HEK293 (cell line): Measurements from ENCODE around the gene PPP1R9B.

Source experiments
- BCL11B ChIP-seq: fragments of 450-650 bp; formaldehyde crosslinking; IDR thresholded peaks from 2 replicates; pipeline ENCODE4 v1.5.1; 2016; ENCODE audit warnings: low read depth, missing biosample characterization, missing genetic modification characterization
- GLIS2 ChIP-seq: fragments of 450-650 bp; formaldehyde crosslinking; IDR thresholded peaks from 2 replicates; pipeline ENCODE4 v1.5.1; 2016; ENCODE audit warnings: missing biosample characterization, missing genetic modification characterization
- PATZ1 ChIP-seq: fragments of 450-650 bp; formaldehyde crosslinking; IDR thresholded peaks from 2 replicates; pipeline ENCODE4 v1.5.1; 2016; ENCODE audit warnings: missing biosample characterization, missing genetic modification characterization
- PRDM10 ChIP-seq: fragments of 450-650 bp; formaldehyde crosslinking; IDR thresholded peaks from 2 replicates; pipeline ENCODE4 v1.5.1; 2016; ENCODE audit warnings: missing biosample characterization, missing genetic modification characterization
- SCRT2 ChIP-seq: fragments of 450-650 bp; formaldehyde crosslinking; IDR thresholded peaks from 2 replicates; pipeline ENCODE4 v1.5.1; 2016; ENCODE audit warnings: missing biosample characterization, missing genetic modification characterization
- WT1 ChIP-seq: fragments of 450-650 bp; formaldehyde crosslinking; IDR thresholded peaks from 2 replicates; pipeline ENCODE4 v1.5.1; 2016; ENCODE audit warnings: missing biosample characterization, missing genetic modification characterization
- ZBTB6 ChIP-seq: fragments of 450-650 bp; formaldehyde crosslinking; IDR thresholded peaks from 2 replicates; pipeline ENCODE4 v1.5.1; 2017; ENCODE audit warnings: missing biosample characterization, missing genetic modification characterization
- ZFHX2 ChIP-seq: fragments of 450-650 bp; formaldehyde crosslinking; conservative IDR thresholded peaks from 2 replicates; pipeline ENCODE4 v1.5.1; 2016; ENCODE audit warnings: missing biosample characterization, missing genetic modification characterization
- ZFP37 ChIP-seq: fragments of 450-650 bp; formaldehyde crosslinking; IDR thresholded peaks from 2 replicates; pipeline ENCODE4 v1.5.1; 2016; ENCODE audit warnings: missing biosample characterization, missing genetic modification characterization
- ZFP41 ChIP-seq: fragments of 450-650 bp; formaldehyde crosslinking; IDR thresholded peaks from 2 replicates; pipeline ENCODE4 v1.5.1; 2016; ENCODE audit warnings: missing biosample characterization, missing genetic modification characterization, borderline replicate concordance
- ZNF138 ChIP-seq: fragments of 450-650 bp; formaldehyde crosslinking; IDR thresholded peaks from 2 replicates; pipeline ENCODE4 v1.5.1; 2016; ENCODE audit warnings: missing biosample characterization, missing genetic modification characterization, borderline replicate concordance
- ZNF157 ChIP-seq: fragments of 450-650 bp; formaldehyde crosslinking; IDR thresholded peaks from 2 replicates; pipeline ENCODE4 v1.5.1; 2016; ENCODE audit warnings: missing biosample characterization, missing genetic modification characterization
- ZNF24 ChIP-seq: fragments of 450-650 bp; formaldehyde crosslinking; IDR thresholded peaks from 2 replicates; pipeline ENCODE4 v1.5.1; 2016; ENCODE audit warnings: missing biosample characterization, missing genetic modification characterization
- ZNF280D ChIP-seq: fragments of 450-650 bp; formaldehyde crosslinking; IDR thresholded peaks from 2 replicates; pipeline ENCODE4 v1.5.1; 2016; ENCODE audit warnings: missing biosample characterization, missing genetic modification characterization
- ZNF37A ChIP-seq: fragments of 450-650 bp; IDR thresholded peaks from 2 replicates; pipeline ENCODE4 v1.5.1; 2018; ENCODE audit warnings: missing biosample characterization, missing genetic modification characterization
- ZNF394 ChIP-seq: fragments of 450-650 bp; formaldehyde crosslinking; IDR thresholded peaks from 2 replicates; pipeline ENCODE4 v1.5.1; 2016; ENCODE audit warnings: missing biosample characterization, missing genetic modification characterization, mild to moderate bottlenecking, moderate library complexity, borderline replicate concordance
- ZNF423 ChIP-seq: fragments of 450-650 bp; formaldehyde crosslinking; IDR thresholded peaks from 2 replicates; pipeline ENCODE4 v1.5.1; 2016; ENCODE audit warnings: missing biosample characterization, missing genetic modification characterization
- ZNF449 ChIP-seq: fragments of 450-650 bp; formaldehyde crosslinking; IDR thresholded peaks from 2 replicates; pipeline ENCODE4 v1.5.1; 2017; ENCODE audit warnings: missing biosample characterization, mild to moderate bottlenecking, missing genetic modification characterization, moderate library complexity
- ZNF473 ChIP-seq: fragments of 450-650 bp; formaldehyde crosslinking; IDR thresholded peaks from 2 replicates; pipeline ENCODE4 v1.5.1; 2017; ENCODE audit warnings: missing biosample characterization, missing genetic modification characterization
- ZNF513 ChIP-seq: fragments of 450-650 bp; IDR thresholded peaks from 2 replicates; pipeline ENCODE4 v1.5.1; 2018; ENCODE audit warnings: missing biosample characterization, missing genetic modification characterization
- ZNF621 ChIP-seq: fragments of 450-650 bp; formaldehyde crosslinking; IDR thresholded peaks from 2 replicates; pipeline ENCODE4 v1.5.1; 2017; ENCODE audit warnings: missing biosample characterization, missing genetic modification characterization
- ZNF639 ChIP-seq: fragments of 450-650 bp; formaldehyde crosslinking; IDR thresholded peaks from 2 replicates; pipeline ENCODE4 v1.5.1; 2016; ENCODE audit warnings: missing biosample characterization, missing genetic modification characterization
- ZNF701 ChIP-seq: fragments of 450-650 bp; formaldehyde crosslinking; IDR thresholded peaks from 2 replicates; pipeline ENCODE4 v1.5.1; 2016; ENCODE audit warnings: missing biosample characterization, missing genetic modification characterization
- ZNF707 ChIP-seq: fragments of 450-650 bp; formaldehyde crosslinking; IDR thresholded peaks from 2 replicates; pipeline ENCODE4 v1.5.1; 2016; ENCODE audit warnings: missing biosample characterization, missing genetic modification characterization

PPP1R9B gene

GRCh38 chr17:50177983-50178834, 27.7 kb upstream of the PPP1R9B start (continued):
- TF ChIP-seq ZFP37, result 0 out of 2 replicates have a peak, but pooled peaks have one; percentile 68
- TF ChIP-seq ZNF394 (tag by site-specific recombination), result peak; percentile 22; the same call in 1 of the 2 replicates
- no peak for TF ChIP-seq ZFP41 (tag by site-specific recombination)
- no peak for TF ChIP-seq ZNF280D (tag by site-specific recombination)
- TF ChIP-seq ZNF157, result no peak
- TF ChIP-seq ZNF513 (tag by site-specific recombination), result no peak
- peak; percentile 81 for TF ChIP-seq PRDM10 (tag by site-specific recombination)
- TF ChIP-seq ZNF707 (tag by site-specific recombination), result no peak
- TF ChIP-seq ZNF639 (tag by site-specific recombination), result no peak; the same call in 1 of the 2 replicates
- no peak for TF ChIP-seq ZBTB6 (tag by site-specific recombination)
- peak; percentile 99 for TF ChIP-seq ZFHX2
- TF ChIP-seq ZNF37A (tag by site-specific recombination), result no peak
- no peak for TF ChIP-seq BCL11B (tag by site-specific recombination)
- no peak for TF ChIP-seq ZNF621
- TF ChIP-seq SCRT2 (tag by site-specific recombination), result no peak
- TF ChIP-seq ZNF449, result no peak
- no peak for TF ChIP-seq ZNF701 (tag by site-specific recombination)
- peak; percentile 85 for TF ChIP-seq ZNF423
- peak; percentile 87 for TF ChIP-seq PATZ1 (tag by site-specific recombination)
- TF ChIP-seq ZNF473, result no peak
- no peak for TF ChIP-seq ZNF138 (tag by site-specific recombination)
- peak; percentile 63; the same call in 1 of the 2 replicates for TF ChIP-seq WT1 (tag by site-specific recombination)
- TF ChIP-seq GLIS2 (tag by site-specific recombination), result peak; percentile 97
- TF ChIP-seq ZNF24 (tag by site-specific recombination), result 0 out of 2 replicates have a peak, but pooled peaks have one; percentile 75
